CD4-positive, alpha-beta T cell (primary cell): ENCODE results near the gene PTGS1. TPM values are rescaled to one million over a fixed set of nuclear protein-coding genes. Genes with fewer than 3 reads are reported as not detected.

Experiments used
- ATAC-seq: fragments of 200-7000 bp; cut with Tn5 transposase; one replicate; pipeline ENCODE4 v1.10.0; 2022; ENCODE audit warnings: mild to moderate bottlenecking; ENCODE audit not compliant: poor library complexity
- CTCF ChIA-PET: fragments of 350-600 bp; sonication (Branson Sonifier 250); formaldehyde crosslinking; loops from one replicate; lab custom pipeline; 2021; ENCODE audit warnings: antibody characterized with exemption, inconsistent platforms; lab: Charles Lee
- POLR2A ChIA-PET: fragments of 350-600 bp; sonication (Branson Sonifier 250); formaldehyde crosslinking; loops from one replicate; lab custom pipeline; 2021; ENCODE audit warnings: antibody characterized with exemption, inconsistent platforms; lab: Charles Lee
- DNase-seq, 14 experiments: peaks; one replicate each; pipeline ENCODE4 v3.0.0-alpha.2; 2013 to 2020; ENCODE audit warnings: mixed read lengths in 2 of 14
- H3K27ac ChIP-seq, 2 donors: one replicate each; pipeline versions ENCODE4 v1.5.1 to v1.7.0; 2013; ENCODE audit warnings: low read length in 2 of 2, low read depth in 1 of 2, mild to moderate bottlenecking in 1 of 2
- H3K27me3 ChIP-seq, 2 experiments: 1 replicate in 1 of 2; 2 replicates in 1 of 2; pipeline versions ENCODE4 v1.6.1 to v1.7.0; 2013; ENCODE audit warnings: low read length in 2 of 2, control low read depth in 1 of 2, mild to moderate bottlenecking in 1 of 2, moderate library complexity in 1 of 2; ENCODE audit not compliant: insufficient read depth in 2 of 2, control insufficient read depth in 1 of 2
- H3K36me3 ChIP-seq: one replicate; pipeline ENCODE4 v1.6.1; 2013; ENCODE audit warnings: low read length, control low read depth; ENCODE audit not compliant: insufficient read depth
- H3K4me1 ChIP-seq: one replicate; pipeline ENCODE4 v1.6.1; 2013; ENCODE audit warnings: low read length, control low read depth; ENCODE audit not compliant: insufficient read depth
- H3K4me3 ChIP-seq: one replicate; pipeline ENCODE4 v1.5.1; 2013; ENCODE audit warnings: mild to moderate bottlenecking, low read length, moderate library complexity
- H3K9me3 ChIP-seq, 2 experiments: 1 replicate in 1 of 2; 2 replicates in 1 of 2; pipeline versions ENCODE4 v1.6.1 to v1.7.0; 2013; ENCODE audit warnings: low read length in 2 of 2, mild to moderate bottlenecking in 2 of 2, control low read depth in 1 of 2, moderate library complexity in 1 of 2; ENCODE audit not compliant: control insufficient read depth in 1 of 2, insufficient read depth in 1 of 2
- H3K27ac Mint-ChIP-seq: one replicate; pipeline ENCODE4 v1.8.0; 2020; ENCODE audit warnings: mixed read lengths
- H3K27me3 Mint-ChIP-seq: one replicate; pipeline ENCODE4 v1.8.0; 2021; ENCODE audit warnings: mixed read lengths
- H3K36me3 Mint-ChIP-seq: one replicate; pipeline ENCODE4 v1.8.0; 2021; ENCODE audit warnings: low read depth, mixed read lengths
- H3K4me1 Mint-ChIP-seq: one replicate; pipeline ENCODE4 v1.8.0; 2021; ENCODE audit warnings: low read depth, mixed read lengths
- H3K4me3 Mint-ChIP-seq: one replicate; pipeline ENCODE4 v1.8.0; 2020; ENCODE audit warnings: mild to moderate bottlenecking, mixed read lengths
- H3K9me3 Mint-ChIP-seq: one replicate; pipeline ENCODE4 v1.8.0; 2020; ENCODE audit warnings: mixed read lengths
- intact Hi-C, 2 experiments: fragments of 100-400 bp; cut with DNase I in 1 of 2; cut with micrococcal nuclease in 1 of 2; formaldehyde crosslinking; loops; one replicate each; pipeline versions ENCODE4 v1.15.1 to v1.9.0; 2023 to 2025; cut with DNase I, micrococcal nuclease
- total RNA-seq, 174 experiments: library from RNA in 2 of 174; stranded (reverse) in 2 of 174; gene quantifications; one replicate each; pipeline ENCODE4 v1.2.3 and lab custom pipeline; 2021 to 2026
- TF ChIP-seq, protein P1 (sequence below): fragments of 200-600 bp; IDR thresholded peaks from one replicate; pipeline ENCODE4 v1.8.0; 2022; ENCODE audit warnings: antibody characterized with exemption, mild to moderate bottlenecking

PTGS1 gene
- total RNA-seq, 2 experiments from 2014 or later, result 0.14 to 0.27 TPM

DNA sequence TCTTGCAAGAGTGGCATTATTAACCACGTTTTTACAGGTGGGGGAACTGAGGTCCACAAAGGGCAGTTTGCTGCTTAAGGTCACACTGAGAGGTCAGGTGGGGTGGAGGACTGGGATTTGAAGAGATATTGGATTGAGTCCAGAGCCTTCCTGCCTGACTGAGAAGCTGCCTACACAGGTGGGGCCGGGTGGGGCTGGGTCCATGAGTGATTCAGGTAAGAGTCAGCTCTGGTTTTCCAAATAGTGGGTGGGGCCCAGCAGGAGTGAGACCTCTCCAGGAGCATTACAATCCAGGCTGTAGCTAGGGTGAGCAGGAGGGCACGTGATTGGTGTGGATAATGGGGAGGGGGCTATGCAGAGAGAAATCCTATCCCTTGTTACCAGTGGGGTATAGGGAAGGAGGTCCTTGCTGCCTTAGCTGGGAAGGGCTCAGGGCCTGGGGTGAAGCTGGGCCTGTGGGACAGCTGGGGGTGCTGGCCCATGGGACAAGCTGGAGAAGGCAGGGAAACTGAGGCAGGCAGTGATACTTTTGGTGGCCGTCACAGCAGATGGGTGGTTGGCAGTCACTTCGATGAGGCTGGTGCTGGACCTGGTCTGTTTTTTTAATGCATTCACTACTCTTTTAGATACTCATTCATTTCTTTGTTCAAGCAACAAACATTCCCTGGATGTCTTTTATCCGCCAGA lies 2.9 kb upstream of the PTGS1 start:
- TF ChIP-seq, protein P1, sequence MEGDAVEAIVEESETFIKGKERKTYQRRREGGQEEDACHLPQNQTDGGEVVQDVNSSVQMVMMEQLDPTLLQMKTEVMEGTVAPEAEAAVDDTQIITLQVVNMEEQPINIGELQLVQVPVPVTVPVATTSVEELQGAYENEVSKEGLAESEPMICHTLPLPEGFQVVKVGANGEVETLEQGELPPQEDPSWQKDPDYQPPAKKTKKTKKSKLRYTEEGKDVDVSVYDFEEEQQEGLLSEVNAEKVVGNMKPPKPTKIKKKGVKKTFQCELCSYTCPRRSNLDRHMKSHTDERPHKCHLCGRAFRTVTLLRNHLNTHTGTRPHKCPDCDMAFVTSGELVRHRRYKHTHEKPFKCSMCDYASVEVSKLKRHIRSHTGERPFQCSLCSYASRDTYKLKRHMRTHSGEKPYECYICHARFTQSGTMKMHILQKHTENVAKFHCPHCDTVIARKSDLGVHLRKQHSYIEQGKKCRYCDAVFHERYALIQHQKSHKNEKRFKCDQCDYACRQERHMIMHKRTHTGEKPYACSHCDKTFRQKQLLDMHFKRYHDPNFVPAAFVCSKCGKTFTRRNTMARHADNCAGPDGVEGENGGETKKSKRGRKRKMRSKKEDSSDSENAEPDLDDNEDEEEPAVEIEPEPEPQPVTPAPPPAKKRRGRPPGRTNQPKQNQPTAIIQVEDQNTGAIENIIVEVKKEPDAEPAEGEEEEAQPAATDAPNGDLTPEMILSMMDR, result no peak
- intact Hi-C loops, result no loop called here
- Histone ChIP-seq H3K9me3 (peaks cover 0 to 7% of the 10 kb centered on the region in 2 experiments), H3K27me3 (peaks cover 11 to 18% of the 10 kb centered on the region in 2 experiments), H3K4me1 (peaks cover 14% of the 10 kb centered on the region), H3K4me3 (no peak overlapping the region), H3K27ac (no peak overlapping the region), H3K36me3 (no peaks in the 10 kb centered on the region)
- Mint-ChIP-seq H3K27me3 (peaks cover 35% of the 10 kb centered on the region), H3K4me1 (peaks cover 5% of the 10 kb centered on the region), H3K36me3 (no peaks in the 10 kb centered on the region), H3K27ac (no peak overlapping the region), H3K4me3 (no peak overlapping the region), H3K9me3 (no peaks in the 10 kb centered on the region)
- ChIA-PET CTCF (no interaction called here), POLR2A (no interaction called here)
- ATAC-seq (no peak), DNase-seq (no peak)

DNA sequence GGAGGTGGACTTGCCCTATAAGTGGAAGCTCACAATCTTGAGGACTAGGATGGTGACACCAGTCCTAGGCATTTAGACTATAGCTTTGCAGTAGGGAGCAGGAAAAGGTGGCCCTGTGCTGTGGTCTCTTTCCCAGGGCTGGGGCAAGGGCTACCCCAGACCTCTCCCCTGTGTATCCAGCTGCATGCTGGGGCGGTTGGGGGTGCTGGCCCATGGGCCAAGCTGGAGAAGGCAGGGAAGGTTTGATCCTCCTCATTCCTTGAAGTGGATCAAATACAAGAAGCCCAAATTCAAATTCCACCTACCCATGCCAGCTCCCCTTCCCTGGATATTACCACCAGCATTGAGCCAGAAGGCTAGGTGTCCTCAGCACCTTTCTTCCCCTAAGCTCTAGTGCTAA lies 2.2 kb upstream of the PTGS1 start:
- Mint-ChIP-seq H3K27ac (no peak overlapping the region), H3K4me3 (no peak overlapping the region), H3K36me3 (no peaks in the 10 kb centered on the region), H3K4me1 (peaks cover 5% of the 10 kb centered on the region), H3K9me3 (no peaks in the 10 kb centered on the region), H3K27me3 (peaks cover 42% of the 10 kb centered on the region)
- TF ChIP-seq, protein P1, result no peak
- ATAC-seq (no peak), DNase-seq (no peak)
- peaks cover 0 to 7% of the 10 kb centered on the region in 2 experiments for H3K9me3 ChIP-seq
- POLR2A ChIA-PET, result no interaction called here
- H3K4me1 ChIP-seq, result peaks cover 14% of the 10 kb centered on the region
- H3K4me3 ChIP-seq, result no peak overlapping the region
- peaks cover 11 to 18% of the 10 kb centered on the region in 2 experiments for H3K27me3 ChIP-seq
- CTCF ChIA-PET, result no interaction called here
- intact Hi-C loops, result no loop called here
- no peak overlapping the region for H3K27ac ChIP-seq
- no peaks in the 10 kb centered on the region for H3K36me3 ChIP-seq

DNA sequence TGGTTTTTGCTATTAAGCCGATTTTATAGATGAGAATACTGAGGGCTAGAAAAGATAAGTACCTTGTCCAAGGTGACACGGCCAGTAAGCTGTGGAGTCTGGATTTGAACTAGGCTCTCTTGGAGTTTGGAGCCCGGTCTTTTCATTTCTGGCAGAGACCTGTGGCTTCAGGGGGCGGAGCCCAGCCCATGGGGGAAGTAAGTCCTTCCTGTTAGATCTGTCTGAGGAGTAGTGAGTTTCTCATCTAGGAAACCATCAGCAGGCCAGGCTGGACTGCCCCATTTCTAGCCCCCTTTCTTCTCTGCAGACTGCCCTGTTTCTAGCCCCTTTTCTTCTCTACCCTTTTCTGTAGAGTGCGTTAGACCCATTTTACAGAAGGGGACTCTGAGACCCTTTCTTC lies 521 bp upstream of the PTGS1 start:
- TF ChIP-seq, protein P1, result no peak
- H3K27ac Mint-ChIP-seq, result no peak overlapping the region
- ATAC-seq, result no peak
- peaks cover 54% of the 10 kb centered on the region for H3K27me3 Mint-ChIP-seq
- Histone ChIP-seq H3K27me3 (peaks cover 11 to 18% of the 10 kb centered on the region in 2 experiments), H3K27ac (no peak overlapping the region), H3K36me3 (no peaks in the 10 kb centered on the region), H3K9me3 (peaks cover 0 to 7% of the 10 kb centered on the region in 2 experiments), H3K4me3 (peak overlapping the region; percentile 41), H3K4me1 (peaks cover 14% of the 10 kb centered on the region)
- POLR2A ChIA-PET, result no interaction called here
- no peak overlapping the region for H3K4me3 Mint-ChIP-seq
- intact Hi-C loops, result no loop called here
- H3K36me3 Mint-ChIP-seq, result no peaks in the 10 kb centered on the region
- peaks cover 5% of the 10 kb centered on the region for H3K4me1 Mint-ChIP-seq
- peak in 1 of 14 experiments; percentile 15 for DNase-seq
- no peaks in the 10 kb centered on the region for H3K9me3 Mint-ChIP-seq
- CTCF ChIA-PET, result no interaction called here
